Left colon (tissue), 2 donors: ENCODE data around the gene FAM170B. TPM values are rescaled to one million over a fixed set of nuclear protein-coding genes. Genes with fewer than 3 reads are reported as not detected.

ENCODE experiments used
- ATAC-seq: fragments of 200-7000 bp; cut with Tn5 transposase; one replicate; pipeline ENCODE4 v1.9.1; 2020; ENCODE audit warnings: mild to moderate bottlenecking, moderate library complexity
- DNase-seq, 2 donors: peaks; one replicate each; pipeline ENCODE4 v3.0.0-alpha.2; 2020
- intact Hi-C, 2 donors: fragments of 100-400 bp; cut with DNase I in 1 of 2; cut with micrococcal nuclease in 1 of 2; formaldehyde crosslinking; loops; one replicate each; pipeline versions ENCODE4 v1.11.2 to v1.14.0; 2022; cut with DNase I, micrococcal nuclease
- total RNA-seq, 2 donors: library from RNA; stranded (reverse); fragmentation: NEBNext Ultra II Directional; extraction: Animal tissue kit (Norgen Biotek cat#: 25700); gene quantifications; one replicate each; pipeline ENCODE4 v1.2.1, GENCODE V29; 2021
- donor health status: DM: no; HTN: no; CAD: no.
- donor health status: DM: yes; HTN: yes; CAD: no.

FAM170B gene
- total RNA-seq, 2 donors from 2014 or later, result not detected

DNA sequence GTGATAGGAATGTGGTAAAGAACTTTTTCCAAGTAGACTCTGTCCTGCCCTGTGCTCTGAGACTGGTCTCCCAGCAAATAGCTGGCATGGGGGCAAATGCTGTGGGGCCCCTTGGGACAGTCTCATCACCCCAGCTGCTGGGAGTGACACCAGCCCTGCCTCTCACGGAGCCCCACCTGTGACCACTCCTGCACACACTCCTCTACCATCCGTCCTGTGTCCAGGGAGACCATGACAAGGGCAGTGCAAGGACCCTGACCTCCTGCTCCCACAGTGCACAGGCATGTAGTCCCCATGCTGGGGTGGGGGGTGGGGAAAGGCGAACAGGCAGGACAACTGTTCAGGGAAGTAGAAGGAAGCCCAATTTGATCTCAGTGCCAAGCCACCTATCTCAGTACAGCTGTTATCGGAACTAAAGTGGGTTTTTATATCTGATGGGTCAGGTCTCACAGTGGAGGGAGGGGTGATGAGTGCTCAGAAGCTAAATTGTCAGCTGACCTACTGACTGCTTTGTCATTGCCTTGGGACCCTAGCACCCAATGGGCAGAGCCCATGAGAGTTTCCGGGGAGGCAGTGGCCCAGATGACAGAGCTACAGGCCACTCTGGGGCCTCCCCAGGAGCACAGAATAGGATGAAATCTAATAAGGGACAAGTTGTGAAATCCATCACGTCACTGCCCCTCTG is 43.0 kb downstream of the FAM170B start:
- intact Hi-C loops, result no loop called here
- ATAC-seq (no peak), DNase-seq (no peak)

GRCh38 chr10:49090189-49090575 is 43.6 kb downstream of the FAM170B start:
- intact Hi-C loops, result no loop called here
- ATAC-seq, result no peak
- DNase-seq, result no peak

DNA sequence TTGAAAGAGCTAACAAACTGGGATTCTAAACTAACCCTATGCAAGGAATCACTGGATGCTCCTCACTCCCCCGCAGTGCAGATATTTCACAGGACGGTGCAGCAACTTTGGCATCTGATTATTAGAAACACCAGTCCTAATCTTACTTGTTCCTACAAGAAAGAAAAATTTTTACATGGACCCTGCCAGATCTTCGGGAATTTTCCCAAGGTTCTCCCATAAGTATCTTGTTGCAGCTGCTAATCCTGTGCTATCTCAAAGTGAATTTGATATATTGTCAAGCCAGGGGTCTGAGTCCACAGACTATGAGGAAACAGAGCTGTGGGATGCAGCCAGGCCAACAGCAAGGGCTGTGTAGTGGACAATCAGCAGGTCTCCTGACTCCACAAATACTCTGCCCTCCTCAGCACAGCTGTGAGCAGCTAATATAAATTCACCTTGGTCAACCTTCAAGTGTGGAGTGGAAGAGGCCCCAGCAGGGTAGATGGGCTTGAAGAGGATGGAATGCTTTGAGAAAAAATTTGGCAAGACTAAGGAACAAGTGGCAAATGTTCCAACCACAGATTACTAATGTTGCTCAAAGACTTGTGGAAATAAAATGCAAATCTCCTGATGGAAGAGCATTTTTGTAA is 44.1 kb downstream of the FAM170B start:
- DNase-seq (no peak), ATAC-seq (no peak)
- intact Hi-C loops, result no loop called here

DNA sequence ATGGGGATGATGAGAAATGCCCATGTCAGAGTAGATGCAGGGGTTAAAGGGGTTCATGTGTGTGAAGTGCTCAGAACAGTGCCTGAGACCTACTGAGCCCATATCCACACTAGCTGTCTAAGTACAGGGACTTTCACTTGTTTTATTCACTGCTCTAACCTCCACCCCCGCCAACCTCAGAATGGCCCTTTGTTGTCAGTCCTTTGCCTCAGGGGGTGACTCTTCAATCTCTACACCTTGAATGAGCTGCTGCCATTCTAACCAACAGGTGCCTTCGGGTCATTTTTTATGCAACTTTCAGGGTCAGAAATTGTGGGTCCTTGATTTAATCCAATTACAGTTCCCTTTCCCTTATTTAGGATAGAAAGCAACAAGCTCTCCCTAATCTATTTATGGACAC is 44.7 kb downstream of the FAM170B start:
- ATAC-seq, result no peak
- no peak for DNase-seq
- intact Hi-C loops, result no loop called here

GRCh38 chr10:49086889-49087288 is 46.9 kb downstream of the FAM170B start:
- intact Hi-C loops, result no loop called here
- ATAC-seq, result no peak
- DNase-seq, result no peak

- intact Hi-C loops, result no loop called here
- DNase-seq (no peak), ATAC-seq (no peak)
Measured at GRCh38 chr10:49083261-49083660, 50.6 kb downstream of the FAM170B start.

- DNase-seq (no peak), ATAC-seq (no peak)
- intact Hi-C loops, result no loop called here
Measured at GRCh38 chr10:49082766-49083165, 51.1 kb downstream of the FAM170B start.

GRCh38 chr10:49081547-49082275 is 52.1 kb downstream of the FAM170B start:
- DNase-seq, result no peak
- no peak for ATAC-seq
- intact Hi-C loops, result no loop called here

Other genes with a start within 250 kb of the FAM170B start
- not detected for gene LRRC18, start 194.2 kb downstream of the FAM170B start, total RNA-seq
- 1 to 10 TPM; 1.4 to 3.5 TPM for gene VSTM4, start 18.5 kb downstream of the FAM170B start, total RNA-seq
- 1 to 10 TPM; 2.7 to 8.4 TPM for gene TMEM273, start 54.4 kb upstream of the FAM170B start, total RNA-seq
- gene C10orf71, start 165.1 kb upstream of the FAM170B start, total RNA-seq, result not detected